WTC11 (cell line): ENCODE results near the gene DGKG. TPM values are rescaled to one million over a fixed set of nuclear protein-coding genes. Genes with fewer than 3 reads are reported as not detected.

Source experiments
- ATAC-seq: fragments of 200-7000 bp; cut with Tn5 transposase; 2 replicates; pipeline ENCODE4 v1.10.0; 2021; ENCODE audit warnings: mild to moderate bottlenecking, moderate library complexity
- CTCF ChIA-PET: fragments of 300-600 bp; sonication (Branson Sonifier 250); formaldehyde crosslinking; loops from one replicate; lab custom pipeline; 2021; ENCODE audit warnings: antibody characterized with exemption; lab: Charles Lee
- POLR2A ChIA-PET: fragments of 350-600 bp; sonication (Branson Sonifier 250); formaldehyde crosslinking; loops from one replicate; lab custom pipeline; 2021; ENCODE audit warnings: antibody characterized with exemption; lab: Charles Lee
- DNase-seq: peaks from one replicate; pipeline ENCODE4 v3.0.0; 2021; ENCODE audit warnings: low spot score
- H3K27ac Mint-ChIP-seq: 2 replicates; pipeline ENCODE4 v1.8.0; 2021; ENCODE audit warnings: mixed read lengths
- H3K27me3 Mint-ChIP-seq: 2 replicates; pipeline ENCODE4 v1.8.0; 2021; ENCODE audit warnings: low read depth, mild to moderate bottlenecking, moderate library complexity, mixed read lengths
- H3K36me3 Mint-ChIP-seq: 2 replicates; pipeline ENCODE4 v1.8.0; 2021; ENCODE audit warnings: mixed read lengths
- H3K4me1 Mint-ChIP-seq: 2 replicates; pipeline ENCODE4 v1.8.0; 2022; ENCODE audit warnings: mixed read lengths
- H3K4me3 Mint-ChIP-seq: 2 replicates; pipeline ENCODE4 v1.8.0; 2021; ENCODE audit warnings: mild to moderate bottlenecking, moderate library complexity, mixed read lengths
- H3K9me3 Mint-ChIP-seq: 2 replicates; pipeline ENCODE4 v1.8.0; 2021; ENCODE audit warnings: mixed read lengths
- CREM ChIP-seq: sonication (generic); formaldehyde crosslinking; IDR thresholded peaks from 2 replicates; pipeline ENCODE4 v1.8.1; 2022; ENCODE audit warnings: mild to moderate bottlenecking, missing genetic modification reagents, moderate library complexity
- E2F5 ChIP-seq: sonication (generic); formaldehyde crosslinking; IDR thresholded peaks from 2 replicates; pipeline ENCODE4 v1.8.1; 2022; ENCODE audit warnings: mild to moderate bottlenecking, moderate library complexity, missing genetic modification reagents
- EMX1 ChIP-seq: fragments of 250-450 bp; sonication (Bioruptor Pico); IDR thresholded peaks from 2 replicates; pipeline ENCODE4 v1.8.0; 2021; ENCODE audit warnings: mild to moderate bottlenecking
- FOXP1 ChIP-seq: sonication (generic); formaldehyde crosslinking; IDR thresholded peaks from 2 replicates; pipeline ENCODE4 v1.8.0; 2022; ENCODE audit warnings: missing genetic modification reagents, mild to moderate bottlenecking, moderate library complexity, borderline replicate concordance
- FOXP4 ChIP-seq: sonication (generic); formaldehyde crosslinking; IDR thresholded peaks from 2 replicates; pipeline ENCODE4 v1.8.0; 2022; ENCODE audit warnings: mild to moderate bottlenecking, missing genetic modification reagents
- GABPB1 ChIP-seq: sonication (generic); formaldehyde crosslinking; IDR thresholded peaks from 2 replicates; pipeline ENCODE4 v1.8.1; 2023; ENCODE audit warnings: mild to moderate bottlenecking, missing genetic modification reagents
- JAZF1 ChIP-seq: fragments of 250-450 bp; sonication (Bioruptor Pico); IDR thresholded peaks from 2 replicates; pipeline ENCODE4 v1.9.0; 2021; ENCODE audit warnings: moderate library complexity, mild to moderate bottlenecking, inconsistent platforms
- JUN ChIP-seq: sonication (generic); formaldehyde crosslinking; IDR thresholded peaks from 2 replicates; pipeline ENCODE4 v1.8.0; 2023; ENCODE audit warnings: mild to moderate bottlenecking, missing genetic modification reagents
- KAT7 ChIP-seq: sonication (generic); formaldehyde crosslinking; IDR thresholded peaks from 2 replicates; pipeline ENCODE4 v1.8.1; 2023; ENCODE audit warnings: missing genetic modification reagents, mild to moderate bottlenecking, borderline replicate concordance
- MAX ChIP-seq: sonication (generic); formaldehyde crosslinking; IDR thresholded peaks from 2 replicates; pipeline ENCODE4 v1.8.0; 2022; ENCODE audit warnings: mild to moderate bottlenecking, missing genetic modification reagents
- MLX ChIP-seq: sonication (generic); formaldehyde crosslinking; IDR thresholded peaks from 2 replicates; pipeline ENCODE4 v1.8.1; 2023; ENCODE audit warnings: mild to moderate bottlenecking, missing genetic modification reagents, moderate library complexity
- RORB ChIP-seq: fragments of 250-450 bp; sonication (Bioruptor Pico); IDR thresholded peaks from 2 replicates; pipeline ENCODE4 v1.9.0; 2021; ENCODE audit warnings: mild to moderate bottlenecking
- TEAD1 ChIP-seq: sonication (generic); formaldehyde crosslinking; IDR thresholded peaks from 2 replicates; pipeline ENCODE4 v1.8.0; 2022; ENCODE audit warnings: mild to moderate bottlenecking, missing genetic modification reagents
- TEAD4 ChIP-seq: sonication (generic); formaldehyde crosslinking; IDR thresholded peaks from 2 replicates; pipeline ENCODE4 v1.8.0; 2022; ENCODE audit warnings: mild to moderate bottlenecking, missing genetic modification reagents
- USF2 ChIP-seq: sonication (generic); formaldehyde crosslinking; IDR thresholded peaks from 2 replicates; pipeline ENCODE4 v1.8.1; 2023; ENCODE audit warnings: mild to moderate bottlenecking, missing genetic modification reagents, moderate library complexity
- ZBTB21 ChIP-seq: sonication (generic); formaldehyde crosslinking; IDR thresholded peaks from 2 replicates; pipeline ENCODE4 v1.8.1; 2023; ENCODE audit warnings: mild to moderate bottlenecking, missing genetic modification reagents, borderline replicate concordance
- ZNF232 ChIP-seq: sonication (generic); formaldehyde crosslinking; IDR thresholded peaks from 2 replicates; pipeline ENCODE4 v1.8.0; 2022; ENCODE audit warnings: mild to moderate bottlenecking, missing genetic modification reagents
- ZNF317 ChIP-seq: sonication (generic); formaldehyde crosslinking; IDR thresholded peaks from 2 replicates; pipeline ENCODE4 v1.8.1; 2023; ENCODE audit warnings: low read depth, mild to moderate bottlenecking, moderate library complexity, missing genetic modification reagents, borderline replicate concordance
- ZNF423 ChIP-seq: fragments of 250-450 bp; sonication (Bioruptor Pico); IDR thresholded peaks from 2 replicates; pipeline ENCODE4 v2.1.2; 2022; ENCODE audit warnings: mild to moderate bottlenecking, moderate library complexity
- total RNA-seq: library from RNA; stranded (reverse); gene quantifications from 3 replicates; pipeline ENCODE4 v1.2.3, GENCODE V29; 2021
- TF ChIP-seq, protein P1 (sequence below): sonication (generic); formaldehyde crosslinking; conservative IDR thresholded peaks from 2 replicates; pipeline ENCODE4 v1.8.1; 2022; ENCODE audit warnings: mild to moderate bottlenecking, missing genetic modification reagents

Gene DGKG
- total RNA-seq, 1 experiment from 2014 or later, result 0.92 TPM

GRCh38 chr3:186162221-186162620, 199.8 kb downstream of the DGKG start:
- peaks cover 3% of the 10 kb centered on the region; the same call in 1 of the 2 replicates for H3K27me3 Mint-ChIP-seq
- CTCF ChIA-PET, result no interaction called here

DNA sequence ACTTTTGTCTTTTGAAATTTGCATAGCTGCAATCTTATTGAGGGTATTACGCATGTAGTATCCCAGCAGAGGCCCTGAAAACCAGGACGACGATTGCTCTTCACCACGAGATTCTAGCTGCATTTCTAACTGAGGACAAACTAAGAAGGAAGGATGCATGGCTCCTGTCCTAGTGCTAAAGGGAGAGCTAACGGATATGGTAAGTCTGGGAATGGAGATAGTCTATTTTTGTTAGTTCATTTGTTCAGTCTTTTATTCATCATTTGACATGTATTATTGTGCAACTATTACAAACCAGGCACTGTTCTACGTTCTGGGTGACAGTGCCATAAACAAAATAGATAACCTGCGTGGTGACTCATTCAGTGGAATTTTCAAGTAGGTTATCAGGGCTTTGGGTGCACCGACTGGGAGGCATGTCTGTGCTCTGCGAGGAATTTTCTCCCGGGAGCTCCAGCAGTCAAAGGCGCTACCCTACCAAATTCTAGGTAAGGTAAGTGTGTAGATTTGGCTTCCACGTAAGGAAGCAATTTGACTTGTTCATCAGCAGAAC, 201.3 kb downstream of the DGKG start:
- ATAC-seq (no peak), DNase-seq (no peak)
- Mint-ChIP-seq H3K4me3 (no peak overlapping the region), H3K4me1 (no peaks in the 10 kb centered on the region), H3K27ac (no peak overlapping the region), H3K9me3 (no peaks in the 10 kb centered on the region), H3K36me3 (no peaks in the 10 kb centered on the region), H3K27me3 (peaks cover 3% of the 10 kb centered on the region; the same call in 1 of the 2 replicates)
- ChIA-PET POLR2A (no interaction called here), CTCF (interaction anchor here (1.0 kb wide), 1 partner anchor 218 kb away, joined by 3 read pairs; no protein-coding TSS in a partner anchor)
- TF ChIP-seq FOXP4 (CRISPR knock-in tag), result no peak
- TF ChIP-seq, protein P1, sequence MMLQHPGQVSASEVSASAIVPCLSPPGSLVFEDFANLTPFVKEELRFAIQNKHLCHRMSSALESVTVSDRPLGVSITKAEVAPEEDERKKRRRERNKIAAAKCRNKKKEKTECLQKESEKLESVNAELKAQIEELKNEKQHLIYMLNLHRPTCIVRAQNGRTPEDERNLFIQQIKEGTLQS (CRISPR knock-in tag), result no peak
- no peak for TF ChIP-seq TEAD1 (CRISPR knock-in tag)
- no peak for TF ChIP-seq EMX1 (CRISPR knock-in tag)
- TF ChIP-seq JAZF1 (CRISPR knock-in tag), result no peak
- no peak for TF ChIP-seq JUN (CRISPR knock-in tag)
- no peak for TF ChIP-seq MAX (CRISPR knock-in tag)
- no peak for TF ChIP-seq ZNF232 (CRISPR knock-in tag)
- TF ChIP-seq ZNF317 (CRISPR knock-in tag), result no peak
- no peak for TF ChIP-seq MLX (CRISPR knock-in tag)
- no peak for TF ChIP-seq CREM (CRISPR knock-in tag)
- TF ChIP-seq USF2 (CRISPR knock-in tag), result no peak
- TF ChIP-seq FOXP1, result no peak
- TF ChIP-seq GABPB1 (CRISPR knock-in tag), result no peak

More at GRCh38 chr3:186162221-186162620, 199.8 kb downstream of the DGKG start:
- no peak overlapping the region for H3K4me3 Mint-ChIP-seq
- H3K27ac Mint-ChIP-seq, result no peak overlapping the region
- ATAC-seq, result no peak
- H3K36me3 Mint-ChIP-seq, result no peaks in the 10 kb centered on the region
- POLR2A ChIA-PET, result no interaction called here
- TF ChIP-seq RORB, result no peak
- TF ChIP-seq, protein P1 (CRISPR knock-in tag), result no peak
- no peak for TF ChIP-seq ZNF423 (CRISPR knock-in tag)
- no peak for TF ChIP-seq TEAD4 (CRISPR knock-in tag)
- TF ChIP-seq E2F5, result no peak
- no peak for TF ChIP-seq TEAD1 (CRISPR knock-in tag)
- no peak for TF ChIP-seq KAT7 (CRISPR knock-in tag)
- TF ChIP-seq ZBTB21 (CRISPR knock-in tag), result no peak
- no peak for DNase-seq
- no peaks in the 10 kb centered on the region for H3K4me1 Mint-ChIP-seq
- H3K9me3 Mint-ChIP-seq, result no peaks in the 10 kb centered on the region
